Activated naive CD4-positive, alpha-beta T cell treated with anti-CD3 and anti-CD28 coated beads, Interleukin-2, amount 50 U/mL, for 24 hours (primary cell): Measurements from ENCODE around the gene IRF4.
"Not testable (repeated sequence)": the region's sequence is repeated elsewhere in the genome, so short reads cannot be mapped to it uniquely, and the experiment has no call there.

Source experiments
- H3K27ac Mint-ChIP-seq: one replicate; pipeline ENCODE4 v1.8.0; 2021; ENCODE audit warnings: mild to moderate bottlenecking, mixed read lengths
- H3K27me3 Mint-ChIP-seq: one replicate; pipeline ENCODE4 v1.8.0; 2021; ENCODE audit warnings: mixed read lengths
- H3K36me3 Mint-ChIP-seq: one replicate; pipeline ENCODE4 v1.8.0; 2021; ENCODE audit warnings: mixed read lengths
- H3K4me1 Mint-ChIP-seq: one replicate; pipeline ENCODE4 v1.8.0; 2021; ENCODE audit warnings: mixed read lengths
- H3K4me3 Mint-ChIP-seq: one replicate; pipeline ENCODE4 v1.8.0; 2021; ENCODE audit warnings: mild to moderate bottlenecking, mixed read lengths
- H3K9me3 Mint-ChIP-seq: one replicate; pipeline ENCODE4 v1.8.0; 2021; ENCODE audit warnings: mixed read lengths

Gene IRF4

GRCh38 chr6:371851-372250 lies 19.7 kb upstream of the IRF4 start:
- not testable (repeated sequence) for H3K4me3 Mint-ChIP-seq, H3K9me3 Mint-ChIP-seq, H3K27ac Mint-ChIP-seq, H3K4me1 Mint-ChIP-seq, H3K36me3 Mint-ChIP-seq
- H3K27me3 Mint-ChIP-seq: peaks cover 11% of the 10 kb centered on the region

GRCh38 chr6:372336-372911 lies 19.1 kb upstream of the IRF4 start:
- Mint-ChIP-seq H3K27ac (no peak overlapping the region), H3K9me3 (no peaks in the 10 kb centered on the region), H3K4me1 (peaks cover 5% of the 10 kb centered on the region), H3K4me3 (no peak overlapping the region), H3K36me3 (no peaks in the 10 kb centered on the region), H3K27me3 (peaks cover 11% of the 10 kb centered on the region)

- Mint-ChIP-seq H3K36me3 (no peaks in the 10 kb centered on the region), H3K4me3 (no peak overlapping the region), H3K27ac (no peak overlapping the region), H3K9me3 (no peaks in the 10 kb centered on the region), H3K27me3 (peaks cover 11% of the 10 kb centered on the region), H3K4me1 (peaks cover 5% of the 10 kb centered on the region)
Observed at GRCh38 chr6:373031-373430, 18.5 kb upstream of the IRF4 start.

GRCh38 chr6:373773-374724 lies 17.5 kb upstream of the IRF4 start:
- Mint-ChIP-seq H3K9me3 (no peaks in the 10 kb centered on the region), H3K27ac (no peak overlapping the region), H3K4me3 (no peak overlapping the region), H3K36me3 (no peaks in the 10 kb centered on the region), H3K4me1 (peaks cover 5% of the 10 kb centered on the region), H3K27me3 (peaks cover 11% of the 10 kb centered on the region)

GRCh38 chr6:374956-375355 lies 16.6 kb upstream of the IRF4 start:
- Mint-ChIP-seq H3K27me3 (peaks cover 10% of the 10 kb centered on the region), H3K27ac (no peak overlapping the region), H3K9me3 (no peaks in the 10 kb centered on the region), H3K4me3 (no peak overlapping the region), H3K36me3 (no peaks in the 10 kb centered on the region), H3K4me1 (peaks cover 5% of the 10 kb centered on the region)

GRCh38 chr6:376827-377640 lies 14.5 kb upstream of the IRF4 start:
- Mint-ChIP-seq H3K27me3 (peaks cover 16% of the 10 kb centered on the region), H3K36me3 (no peaks in the 10 kb centered on the region)

GRCh38 chr6:377641-378020 lies 13.9 kb upstream of the IRF4 start:
- H3K36me3 Mint-ChIP-seq, H3K27ac Mint-ChIP-seq, H3K9me3 Mint-ChIP-seq, H3K4me3 Mint-ChIP-seq, H3K4me1 Mint-ChIP-seq: not testable (repeated sequence)
- H3K27me3 Mint-ChIP-seq: peaks cover 16% of the 10 kb centered on the region

More at GRCh38 chr6:376827-377640, 14.5 kb upstream of the IRF4 start:
- Mint-ChIP-seq H3K4me1 (peaks cover 5% of the 10 kb centered on the region), H3K4me3 (no peak overlapping the region), H3K27ac (no peak overlapping the region), H3K9me3 (no peaks in the 10 kb centered on the region)

GRCh38 chr6:378090-378957 lies 13.2 kb upstream of the IRF4 start:
- H3K36me3 Mint-ChIP-seq: no peaks in the 10 kb centered on the region
- H3K27me3 Mint-ChIP-seq: peaks cover 16% of the 10 kb centered on the region
- H3K27ac Mint-ChIP-seq: no peak overlapping the region
- H3K9me3 Mint-ChIP-seq: no peaks in the 10 kb centered on the region
- H3K4me1 Mint-ChIP-seq: no peaks in the 10 kb centered on the region
- H3K4me3 Mint-ChIP-seq: no peak overlapping the region

GRCh38 chr6:378958-379409 lies 12.6 kb upstream of the IRF4 start:
- Mint-ChIP-seq H3K4me1 (no peaks in the 10 kb centered on the region), H3K27ac (no peak overlapping the region), H3K27me3 (peaks cover 18% of the 10 kb centered on the region), H3K4me3 (no peak overlapping the region), H3K36me3 (no peaks in the 10 kb centered on the region), H3K9me3 (no peaks in the 10 kb centered on the region)

- Mint-ChIP-seq H3K27me3 (peaks cover 16% of the 10 kb centered on the region), H3K4me1 (no peaks in the 10 kb centered on the region), H3K36me3 (no peaks in the 10 kb centered on the region), H3K27ac (no peak overlapping the region), H3K9me3 (no peaks in the 10 kb centered on the region), H3K4me3 (no peak overlapping the region)
Observed at GRCh38 chr6:379410-380181, 12.0 kb upstream of the IRF4 start.

- Mint-ChIP-seq H3K4me1 (no peaks in the 10 kb centered on the region), H3K27ac (no peak overlapping the region), H3K4me3 (no peak overlapping the region), H3K27me3 (peaks cover 13% of the 10 kb centered on the region), H3K9me3 (no peaks in the 10 kb centered on the region), H3K36me3 (no peaks in the 10 kb centered on the region)
Observed at GRCh38 chr6:380234-381218, 11.0 kb upstream of the IRF4 start.

GRCh38 chr6:381742-382461 lies 9.7 kb upstream of the IRF4 start:
- Mint-ChIP-seq H3K4me1 (no peaks in the 10 kb centered on the region), H3K27ac (no peak overlapping the region), H3K4me3 (no peak overlapping the region), H3K27me3 (peaks cover 10% of the 10 kb centered on the region), H3K9me3 (no peaks in the 10 kb centered on the region), H3K36me3 (no peaks in the 10 kb centered on the region)
